Left cardiac atrium (tissue), 4 donors: ENCODE results near the gene PARP12. TPM values are rescaled to one million over a fixed set of nuclear protein-coding genes. Genes with fewer than 3 reads are reported as not detected.

Experiments
- ATAC-seq, 2 donors: fragments of 200-7000 bp; cut with Tn5 transposase; one replicate each; pipeline ENCODE4 v1.9.1; 2020; ENCODE audit warnings: mild to moderate bottlenecking in 2 of 2, moderate library complexity in 2 of 2
- DNase-seq: peaks from one replicate; pipeline ENCODE4 v3.0.0-alpha.2; 2020
- intact Hi-C, 2 donors: fragments of 100-400 bp; cut with DNase I; formaldehyde crosslinking; loops; one replicate each; pipeline versions ENCODE4 v1.14.1 to v1.15.1; 2022 to 2023
- total RNA-seq, 2 donors: library from RNA; stranded (reverse); fragmentation: NEBNext Ultra II Directional; extraction: Animal tissue kit (Norgen Biotek cat#: 25700); gene quantifications; one replicate each; pipeline ENCODE4 v1.2.1, GENCODE V29; 2021
- donor health status: DM: no; HTN: yes; CAD: no.
- donor health status: DM: no; HTN: yes; CAD: no; lungs with severe emphysema.
- donor health status: DM: yes; HTN: yes; CAD: no.
- donor health status: Dilated cardiomyopathy.

The PARP12 gene
- total RNA-seq, 2 donors from 2014 or later = 15.1 to 25.5 TPM

DNA sequence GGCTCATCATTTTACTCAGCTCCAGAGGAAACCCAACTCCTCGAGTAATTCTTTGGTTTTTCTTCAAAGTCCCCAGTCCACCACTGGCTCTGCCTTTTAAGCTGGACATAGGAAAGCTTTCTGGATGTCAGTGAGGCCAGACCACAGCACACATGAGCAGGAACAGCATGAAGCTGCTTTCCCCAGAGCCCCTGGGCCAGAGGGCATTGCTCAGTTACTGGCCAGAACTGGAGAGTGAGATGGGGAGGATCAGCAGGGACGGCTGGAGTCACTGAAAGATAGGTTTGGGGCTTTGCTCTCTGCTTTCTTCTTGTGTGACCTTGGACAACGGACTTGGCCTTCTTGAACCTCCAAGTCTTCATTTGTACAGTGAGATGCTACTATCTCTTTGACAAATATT lies 43.1 kb downstream of the PARP12 start:
- DNase-seq (no peak), ATAC-seq (no peak)
- intact Hi-C loops = no loop called here

DNA sequence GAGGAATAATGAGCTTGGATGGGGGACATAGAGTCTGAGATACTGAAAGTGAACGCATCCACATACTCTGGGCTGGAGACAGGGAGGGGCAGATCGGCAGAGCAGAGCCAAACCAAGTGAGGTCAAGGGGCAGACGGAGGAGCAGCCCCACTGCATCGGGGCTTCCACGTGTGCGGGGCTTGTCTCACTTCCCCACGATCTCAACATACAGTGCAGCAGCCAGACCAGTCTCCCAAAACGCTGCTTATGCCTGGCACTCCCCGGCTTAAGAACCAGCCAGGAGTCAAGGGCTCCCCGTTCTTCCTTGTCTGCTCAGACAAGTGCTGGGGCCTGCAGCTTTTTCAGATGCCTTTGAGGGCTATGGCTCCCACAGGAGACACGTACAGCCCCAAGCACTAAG lies 43.6 kb downstream of the PARP12 start:
- ATAC-seq (no peak), DNase-seq (no peak)
- intact Hi-C loops = no loop called here

GRCh38 chr7:140018125-140019043 lies 44.4 kb downstream of the PARP12 start:
- ATAC-seq = peak in 1 of 2 donors; percentile 23
- DNase-seq = no peak
- intact Hi-C loops = no loop called here

GRCh38 chr7:140017543-140017942 lies 45.2 kb downstream of the PARP12 start:
- no peak for ATAC-seq
- intact Hi-C loops = no loop called here
- no peak for DNase-seq

- no peak for DNase-seq
- intact Hi-C loops = no loop called here
- no peak for ATAC-seq
These were observed 45.7 kb downstream of the PARP12 start for GRCh38 chr7:140017034-140017433.

- DNase-seq (no peak), ATAC-seq (no peak)
- intact Hi-C loops = no loop called here
These were observed 46.2 kb downstream of the PARP12 start for GRCh38 chr7:140016540-140016939.

- ATAC-seq (no peak), DNase-seq (no peak)
- intact Hi-C loops = no loop called here
These were observed 47.2 kb downstream of the PARP12 start for GRCh38 chr7:140015471-140015970.

DNA sequence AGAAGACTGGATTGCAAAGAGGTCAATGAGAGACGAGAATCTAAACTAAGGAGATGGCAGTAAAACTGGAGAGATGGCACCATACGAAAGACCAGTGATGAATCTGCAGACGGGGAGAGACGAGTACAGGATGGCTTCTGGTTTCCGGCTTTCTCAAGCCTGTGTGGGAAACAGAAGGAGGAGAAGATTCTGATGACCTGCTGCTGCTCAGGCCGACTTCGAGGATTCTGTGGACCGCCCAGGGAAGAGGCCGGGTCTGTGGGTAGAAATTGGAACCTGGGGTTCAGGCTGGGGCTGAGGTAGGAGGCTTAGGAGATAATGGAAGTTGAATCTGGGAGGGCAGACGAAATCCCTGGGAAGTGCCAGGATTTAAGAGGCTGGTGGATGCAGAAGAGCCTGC lies 48.6 kb downstream of the PARP12 start:
- DNase-seq = no peak
- intact Hi-C loops = no loop called here
- ATAC-seq = no peak

- no peak for ATAC-seq
- intact Hi-C loops = no loop called here
- no peak for DNase-seq
These were observed 49.1 kb downstream of the PARP12 start for GRCh38 chr7:140013676-140014075.

- intact Hi-C loops = no loop called here
- no peak for ATAC-seq
- DNase-seq = no peak
These were observed 52.4 kb downstream of the PARP12 start for GRCh38 chr7:140010194-140010895.

DNA sequence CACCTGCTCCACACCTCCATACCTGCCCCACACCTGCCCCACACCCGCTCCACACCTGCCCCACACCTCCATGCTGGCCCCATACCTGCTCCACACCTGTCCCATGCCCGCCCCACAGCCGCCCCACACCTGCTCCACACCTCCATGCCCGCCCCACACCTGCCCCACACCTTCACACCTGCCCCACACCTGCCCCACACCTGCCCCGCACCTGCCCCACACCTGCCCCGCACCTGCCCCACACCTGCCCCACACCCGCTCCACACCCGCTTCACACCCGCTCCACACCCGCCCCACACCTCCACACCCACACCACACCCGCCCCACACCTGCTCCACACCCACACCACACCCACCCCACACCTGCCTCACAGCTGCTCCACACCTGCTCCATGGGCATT lies 53.0 kb downstream of the PARP12 start:
- ATAC-seq = no peak
- DNase-seq = no peak
- intact Hi-C loops = loop anchor here in 1 of 2 donors (10.0 kb wide), 1 partner anchor 505 kb away; no protein-coding TSS in a partner anchor

DNA sequence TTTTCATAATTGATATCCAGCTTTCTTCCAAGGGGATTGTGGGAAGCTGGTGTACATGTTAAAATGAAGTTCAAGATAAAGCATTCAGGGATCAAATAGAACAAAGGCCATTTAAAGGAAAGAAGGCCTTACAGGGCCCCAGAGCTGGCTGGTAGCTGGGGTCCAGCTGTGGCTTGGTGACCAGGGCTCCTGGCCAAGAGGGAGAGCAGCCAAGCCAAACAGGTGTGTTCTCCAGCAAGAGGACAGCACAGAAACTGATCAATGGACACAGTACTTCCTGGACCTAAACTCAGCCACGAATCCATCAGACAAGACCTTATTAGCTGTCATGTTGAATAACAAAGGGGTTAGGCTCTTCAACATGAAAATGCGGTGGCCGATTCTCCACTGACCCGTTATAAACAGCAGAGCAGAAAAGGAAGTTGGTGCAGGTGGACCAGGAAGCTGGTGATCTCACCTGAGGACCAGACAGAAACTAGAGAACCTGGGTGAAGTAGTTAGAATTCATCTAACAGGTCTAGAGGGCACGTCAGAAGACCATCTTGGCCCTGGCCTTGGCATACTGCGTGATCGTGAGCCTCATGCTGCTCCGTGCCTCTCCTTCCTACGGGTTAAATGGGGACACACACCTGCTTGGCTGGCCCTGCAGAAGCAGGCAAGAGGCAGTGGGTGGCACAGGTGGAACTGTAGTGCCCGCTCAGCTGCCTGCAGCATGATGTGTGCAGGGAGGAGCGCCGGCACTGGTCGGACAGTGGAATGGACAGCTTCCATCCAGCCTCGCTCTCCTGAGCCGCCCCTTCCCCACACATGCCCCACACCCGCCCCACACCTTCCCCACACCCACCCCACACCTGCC lies 53.8 kb downstream of the PARP12 start:
- intact Hi-C loops = loop anchor here in 1 of 2 donors (10.0 kb wide), 1 partner anchor 504 kb away; no protein-coding TSS in a partner anchor
- DNase-seq (no peak), ATAC-seq (no peak)

DNA sequence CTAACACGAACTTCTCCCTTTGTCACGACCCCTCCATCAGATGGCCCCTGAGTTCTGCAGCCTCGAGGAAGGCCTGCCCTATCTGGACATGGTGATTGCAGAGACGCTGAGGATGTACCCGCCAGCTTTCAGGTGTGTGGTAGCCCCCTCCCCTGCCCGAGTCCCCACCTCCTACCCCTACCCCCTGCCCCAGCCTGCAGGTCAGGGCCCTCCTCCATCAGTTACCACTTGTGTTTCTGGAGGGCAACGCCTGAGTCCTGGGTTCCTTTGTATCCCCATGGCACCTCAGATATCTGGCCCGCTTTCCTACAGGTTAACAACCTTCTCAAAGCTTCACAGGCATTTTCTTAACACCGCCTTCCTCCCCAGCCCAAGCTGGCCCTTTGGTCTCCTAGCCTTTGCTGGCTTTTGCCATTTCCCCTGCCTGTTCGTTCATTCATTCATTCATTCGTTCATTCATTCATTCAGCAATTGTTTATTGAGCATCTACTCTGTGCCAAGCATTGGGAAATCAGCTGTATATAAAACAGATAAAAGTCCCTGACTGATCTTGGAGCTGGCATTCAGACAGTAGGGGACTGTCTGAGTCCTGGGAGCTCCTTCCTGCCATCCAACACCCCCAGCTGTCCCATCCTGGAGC lies 55.6 kb downstream of the PARP12 start:
- DNase-seq (no peak), ATAC-seq (no peak)
- intact Hi-C loops = loop anchor here in 1 of 2 donors (10.0 kb wide), 1 partner anchor 502 kb away; no protein-coding TSS in a partner anchor

DNA sequence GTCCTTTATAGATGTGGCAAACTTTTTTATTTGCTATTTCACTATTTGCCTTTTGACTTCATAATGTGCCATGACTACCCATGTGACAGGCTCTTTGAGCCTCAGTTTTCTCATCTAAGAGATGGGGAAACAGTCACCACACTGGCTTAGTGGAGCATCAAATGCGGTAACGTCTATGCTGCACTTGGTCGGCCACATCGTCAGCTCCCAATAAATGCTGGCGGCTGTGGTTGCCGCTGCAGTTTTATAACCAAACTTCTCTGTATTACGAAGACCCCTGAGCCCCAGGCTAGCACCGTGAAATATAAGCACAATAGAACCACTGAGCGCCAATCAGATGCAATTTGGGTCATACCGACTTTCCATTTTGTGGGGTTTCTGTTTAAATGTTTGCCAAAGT lies 56.2 kb downstream of the PARP12 start:
- no peak for ATAC-seq
- intact Hi-C loops = loop anchor here in 1 of 2 donors (10.0 kb wide), 1 partner anchor 502 kb away; no protein-coding TSS in a partner anchor
- no peak for DNase-seq

DNA sequence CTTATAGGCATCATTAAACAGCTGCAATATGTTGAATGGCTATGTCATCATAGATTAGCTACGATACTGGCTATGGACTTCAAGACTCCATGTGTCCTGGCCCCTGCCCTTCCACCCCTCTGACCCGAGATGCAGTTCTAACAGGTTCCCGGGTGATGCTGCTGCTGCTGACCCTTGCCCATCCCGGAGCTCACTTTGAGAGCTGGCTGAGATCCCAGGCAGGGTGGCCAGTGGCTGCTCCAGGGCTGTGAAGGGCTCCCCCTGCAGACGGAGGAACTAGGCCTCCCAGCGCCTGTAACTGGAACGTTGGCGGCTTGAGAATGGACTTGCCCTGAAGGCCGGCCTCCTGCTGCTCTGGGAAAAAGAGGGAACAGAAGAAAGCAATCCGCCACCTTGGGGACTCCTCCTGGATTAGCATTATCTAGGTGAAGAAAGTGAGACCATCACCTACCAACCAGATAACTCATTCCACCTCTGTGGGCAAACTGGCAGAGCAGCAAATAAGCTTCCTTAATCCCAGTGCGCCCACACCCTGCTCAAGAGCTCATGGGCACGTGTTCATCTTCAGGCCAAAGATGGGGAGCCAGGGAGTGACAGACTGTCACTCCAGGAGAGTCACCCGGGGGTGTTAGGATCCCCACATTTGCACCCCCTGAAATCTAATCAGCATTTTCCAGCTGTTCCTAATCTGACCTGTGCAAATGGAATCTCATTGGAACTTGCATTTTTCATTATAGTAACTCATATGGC lies 56.8 kb downstream of the PARP12 start:
- intact Hi-C loops = loop anchor here in 1 of 2 donors (10.0 kb wide), 1 partner anchor 501 kb away; no protein-coding TSS in a partner anchor
- peak; percentile 36 to 50 for ATAC-seq
- no peak for DNase-seq

DNA sequence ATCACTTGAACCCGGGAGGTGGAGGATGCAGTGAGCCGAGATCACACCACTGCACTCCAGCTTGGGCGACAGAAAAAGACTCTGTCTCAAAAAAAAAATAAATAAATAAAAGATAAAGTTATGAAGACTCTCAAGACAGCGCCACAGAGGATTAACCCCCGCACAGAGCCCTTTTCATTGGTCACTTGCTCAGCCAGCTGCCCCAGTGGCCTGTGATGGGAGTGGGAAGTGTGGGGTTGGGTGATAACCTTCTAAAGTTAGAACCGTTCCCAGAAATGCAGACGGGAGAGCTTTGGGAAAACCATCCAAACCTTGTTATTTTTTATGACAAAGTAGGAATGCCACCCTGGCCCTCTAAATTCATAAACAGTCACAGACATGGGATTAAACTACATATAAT lies 57.4 kb downstream of the PARP12 start:
- intact Hi-C loops = loop anchor here in 1 of 2 donors (10.0 kb wide), 1 partner anchor 501 kb away; no protein-coding TSS in a partner anchor
- ATAC-seq = no peak

GRCh38 chr7:140004672-140005071 lies 58.1 kb downstream of the PARP12 start:
- ATAC-seq = no peak
- intact Hi-C loops = loop anchor here (5.0 to 10.0 kb wide), 5 partner anchors 227 to 507 kb away; partner anchors contain the start of gene HIPK2 (in 1 of the 2)
- no peak for DNase-seq

More for the DNA sequence above, 57.4 kb downstream of the PARP12 start:
- DNase-seq = no peak
